NCI-H2081 (cell line): ENCODE results near the gene ZNRF3.
A peak's percentile ranks its signal among the peaks of the same experiment; 100 is the strongest.

ENCODE experiments used
- DNase-seq, 2 experiments: peaks; one replicate each; lab custom pipeline; 2025; lab: John Stamatoyannopoulos, UW

The ZNRF3 gene

GRCh38 chr22:29092243-29092642 is 208.9 kb downstream of the ZNRF3 start:
- no peak for DNase-seq

GRCh38 chr22:29093030-29093429 is 209.7 kb downstream of the ZNRF3 start:
- no peak for DNase-seq

- DNase-seq, result no peak
These were observed 210.3 kb downstream of the ZNRF3 start for GRCh38 chr22:29093501-29094300.

GRCh38 chr22:29095459-29095858 is 212.1 kb downstream of the ZNRF3 start:
- DNase-seq, result peak in 1 of 2 experiments; percentile 0

- DNase-seq, result no peak
These were observed 213.6 kb downstream of the ZNRF3 start for GRCh38 chr22:29096736-29097669.

GRCh38 chr22:29098296-29098695 is 214.9 kb downstream of the ZNRF3 start:
- no peak for DNase-seq

GRCh38 chr22:29102300-29102699 is 218.9 kb downstream of the ZNRF3 start:
- DNase-seq, result no peak

- no peak for DNase-seq
These were observed 219.7 kb downstream of the ZNRF3 start for GRCh38 chr22:29103121-29103520.

- DNase-seq, result no peak
These were observed 222.1 kb downstream of the ZNRF3 start for GRCh38 chr22:29105468-29105867.

- DNase-seq, result no peak
These were observed 223.5 kb downstream of the ZNRF3 start for GRCh38 chr22:29106839-29107238.
